Trophoblast cell (in vitro differentiated cells and primary cell): Measurements from ENCODE around the gene SLC22A23.
A peak's percentile ranks its signal among the peaks of the same experiment; 100 is the strongest.
"Not testable (repeated sequence)": the region's sequence is repeated elsewhere in the genome, so short reads cannot be mapped to it uniquely, and the experiment has no call there.

Source experiments
- DNase-seq, 2 donors: peaks; one replicate each; pipeline ENCODE4 v3.0.0-alpha.2; 2016
- H2AFZ ChIP-seq: 2 replicates; pipeline ENCODE4 v1.6.1; 2013; ENCODE audit warnings: low read length, moderate library complexity, mild to moderate bottlenecking; ENCODE audit not compliant: insufficient read depth, poor library complexity
- H2AK5ac ChIP-seq: 2 replicates; pipeline ENCODE4 v1.6.1; 2013; ENCODE audit warnings: mild to moderate bottlenecking, low read length
- H2BK120ac ChIP-seq: 2 replicates; pipeline ENCODE4 v1.6.1; 2013; ENCODE audit warnings: low read length, mild to moderate bottlenecking, moderate library complexity; ENCODE audit not compliant: insufficient read depth, poor library complexity
- H2BK12ac ChIP-seq: 2 replicates; pipeline ENCODE4 v1.6.1; 2013; ENCODE audit warnings: mild to moderate bottlenecking, low read length, moderate library complexity
- H2BK5ac ChIP-seq: 2 replicates; pipeline ENCODE4 v1.6.1; 2013; ENCODE audit warnings: low read length, low read depth, moderate library complexity, mild to moderate bottlenecking; ENCODE audit not compliant: poor library complexity
- H3K14ac ChIP-seq: 2 replicates; pipeline ENCODE4 v1.6.1; 2013; ENCODE audit warnings: mild to moderate bottlenecking, low read length
- H3K18ac ChIP-seq: 2 replicates; pipeline ENCODE4 v1.6.1; 2013; ENCODE audit warnings: mild to moderate bottlenecking, low read length
- H3K23ac ChIP-seq: 2 replicates; pipeline ENCODE4 v1.6.1; 2013; ENCODE audit warnings: low read length
- H3K27ac ChIP-seq: 2 replicates; pipeline ENCODE4 v1.5.1; 2013; ENCODE audit warnings: low read depth, mild to moderate bottlenecking, inconsistent platforms, low read length, moderate library complexity
- H3K27me3 ChIP-seq: 2 replicates; pipeline ENCODE4 v1.6.1; 2013; ENCODE audit warnings: inconsistent platforms, mild to moderate bottlenecking, low read length, moderate library complexity; ENCODE audit not compliant: insufficient read depth
- H3K36me3 ChIP-seq, 2 experiments: 1 replicate in 1 of 2; 2 replicates in 1 of 2; pipeline ENCODE4 v1.6.1; 2013; ENCODE audit warnings: low read length in 2 of 2, mild to moderate bottlenecking in 2 of 2, moderate library complexity in 1 of 2; ENCODE audit not compliant: insufficient read depth in 2 of 2, control insufficient read depth in 1 of 2
- H3K4ac ChIP-seq: 2 replicates; pipeline ENCODE4 v1.6.1; 2013; ENCODE audit warnings: low read depth, mild to moderate bottlenecking, low read length, moderate library complexity
- H3K4me1 ChIP-seq, 2 experiments: 1 replicate in 1 of 2; 2 replicates in 1 of 2; pipeline ENCODE4 v1.6.1; 2013; ENCODE audit warnings: low read length in 2 of 2, mild to moderate bottlenecking in 2 of 2, moderate library complexity in 1 of 2; ENCODE audit not compliant: insufficient read depth in 2 of 2, control insufficient read depth in 1 of 2
- H3K4me2 ChIP-seq: 2 replicates; pipeline ENCODE4 v1.6.1; 2013; ENCODE audit warnings: inconsistent platforms, mild to moderate bottlenecking, low read length, moderate library complexity
- H3K4me3 ChIP-seq: 2 replicates; pipeline ENCODE4 v1.5.1; 2013; ENCODE audit warnings: mild to moderate bottlenecking, low read depth, low read length, inconsistent platforms
- H3K79me1 ChIP-seq: one replicate; pipeline ENCODE4 v1.6.1; 2013; ENCODE audit warnings: low read length
- H3K79me2 ChIP-seq: 2 replicates; pipeline ENCODE4 v1.6.1; 2013; ENCODE audit warnings: low read length, mild to moderate bottlenecking; ENCODE audit not compliant: control insufficient read depth, insufficient read depth, poor library complexity
- H3K9ac ChIP-seq: 2 replicates; pipeline ENCODE4 v1.6.1; 2013; ENCODE audit warnings: mild to moderate bottlenecking, low read length
- H3K9me3 ChIP-seq: 2 replicates; pipeline ENCODE4 v1.6.1; 2013; ENCODE audit warnings: low read depth, mild to moderate bottlenecking, control low read depth, inconsistent platforms, low read length; ENCODE audit not compliant: insufficient read depth
- H4K12ac ChIP-seq: 2 replicates; pipeline ENCODE4 v1.6.1; 2013; ENCODE audit warnings: low read depth, mild to moderate bottlenecking, low read length, moderate library complexity
- H4K8ac ChIP-seq: 2 replicates; pipeline ENCODE4 v1.6.1; 2013; ENCODE audit warnings: low read depth, mild to moderate bottlenecking, low read length, moderate library complexity
- H4K91ac ChIP-seq: one replicate; pipeline ENCODE4 v1.6.1; 2013; ENCODE audit warnings: low read depth, mild to moderate bottlenecking, low read length, moderate library complexity
- WGBS: extraction: QIAGEN DNeasy Blood & Tissue Kit; methylation state at CpG from one replicate; pipeline ENCODE4 v1.1.7; 2013; ENCODE audit warnings: missing lambda C conversion rate; ENCODE audit not compliant: insufficient read length, insufficient coverage; ENCODE audit errors: extremely low coverage; 5-methylcytosine and 5-hydroxymethylcytosine counted together

The SLC22A23 gene

GRCh38 chr6:3379482-3380060, 77.3 kb downstream of the SLC22A23 start:
- Histone ChIP-seq H3K14ac (peak overlapping the region; percentile 32), H3K79me1 (peaks cover 2% of the 10 kb centered on the region), H3K27ac (no peak overlapping the region), H3K27me3 (no peaks in the 10 kb centered on the region), H4K8ac (no peak overlapping the region), H3K36me3 (no peaks in the 10 kb centered on the region), H4K91ac (peak overlapping the region; percentile 47), H3K9ac (no peak overlapping the region), H2BK5ac (no peak overlapping the region), H2BK120ac (no peak overlapping the region), H3K23ac (no peak overlapping the region), H2BK12ac (no peak overlapping the region), H3K79me2 (peaks cover 4% of the 10 kb centered on the region), H3K4me1 (peaks cover 8 to 19% of the 10 kb centered on the region in 2 experiments), H3K18ac (peak overlapping the region; percentile 63), H2AFZ (no peak overlapping the region), H3K4me3 (no peak overlapping the region), H2AK5ac (no peak overlapping the region), H4K12ac (no peak overlapping the region), H3K4me2 (no peak overlapping the region), H3K9me3 (no peaks in the 10 kb centered on the region), H3K4ac (no peak overlapping the region)
- DNase-seq, result peak in 1 of 2 donors; percentile 63
- no CpG with 5 or more reads among the region's 10 CpGs for WGBS

GRCh38 chr6:3378808-3379207, 78.0 kb downstream of the SLC22A23 start:
- not testable (repeated sequence) for H3K36me3 ChIP-seq, H3K4ac ChIP-seq, H3K4me2 ChIP-seq, H3K18ac ChIP-seq, H3K79me2 ChIP-seq, H2BK5ac ChIP-seq, H3K9ac ChIP-seq, H3K9me3 ChIP-seq, H2BK120ac ChIP-seq, H3K27ac ChIP-seq, H2AK5ac ChIP-seq, H3K79me1 ChIP-seq, H3K14ac ChIP-seq, H3K4me3 ChIP-seq, H3K23ac ChIP-seq, H2AFZ ChIP-seq, H3K27me3 ChIP-seq, H4K12ac ChIP-seq, H2BK12ac ChIP-seq, H4K8ac ChIP-seq, H4K91ac ChIP-seq
- WGBS, result no CpG with 5 or more reads among the region's 4 CpGs
- peak; percentile 52 to 79 for DNase-seq
- peaks cover 8 to 19% of the 10 kb centered on the region in 2 experiments for H3K4me1 ChIP-seq

GRCh38 chr6:3378398-3378782, 78.5 kb downstream of the SLC22A23 start:
- DNase-seq, H3K4me2 ChIP-seq, H3K79me1 ChIP-seq, H2BK5ac ChIP-seq, H3K4ac ChIP-seq, H3K36me3 ChIP-seq, H3K4me3 ChIP-seq, H2BK12ac ChIP-seq, H3K23ac ChIP-seq, H4K91ac ChIP-seq, H3K18ac ChIP-seq, H2AFZ ChIP-seq, H3K79me2 ChIP-seq, H3K9ac ChIP-seq, H4K12ac ChIP-seq, H3K14ac ChIP-seq, H3K27ac ChIP-seq, H3K9me3 ChIP-seq, H2BK120ac ChIP-seq, H3K27me3 ChIP-seq, H4K8ac ChIP-seq, H2AK5ac ChIP-seq: not testable (repeated sequence)
- WGBS, result no CpG with 5 or more reads among the region's 6 CpGs
- H3K4me1 ChIP-seq, result peaks cover 8 to 19% of the 10 kb centered on the region in 2 experiments

- H2BK5ac ChIP-seq, result no peak overlapping the region
- H4K12ac ChIP-seq, result no peak overlapping the region
- no peak overlapping the region for H3K14ac ChIP-seq
- no CpG with 5 or more reads among the region's 17 CpGs for WGBS
- H3K36me3 ChIP-seq, result no peaks in the 10 kb centered on the region
- no peak overlapping the region for H3K27ac ChIP-seq
- H2AFZ ChIP-seq, result no peak overlapping the region
- H3K4me1 ChIP-seq, result peaks cover 8 to 19% of the 10 kb centered on the region in 2 experiments
- no peak overlapping the region for H2AK5ac ChIP-seq
- H4K91ac ChIP-seq, result peak overlapping the region; percentile 34
- no peak overlapping the region for H2BK120ac ChIP-seq
- no peak overlapping the region for H3K4me2 ChIP-seq
- H3K79me2 ChIP-seq, result peaks cover 4% of the 10 kb centered on the region
- H3K4ac ChIP-seq, result no peak overlapping the region
- no peak overlapping the region for H3K18ac ChIP-seq
- H4K8ac ChIP-seq, result no peak overlapping the region
- H3K79me1 ChIP-seq, result peaks cover 2% of the 10 kb centered on the region
- no peaks in the 10 kb centered on the region for H3K27me3 ChIP-seq
- H3K9me3 ChIP-seq, result no peaks in the 10 kb centered on the region
- DNase-seq, result peak; percentile 33 to 69
- no peak overlapping the region for H3K9ac ChIP-seq
- no peak overlapping the region for H3K4me3 ChIP-seq
- H2BK12ac ChIP-seq, result no peak overlapping the region
- H3K23ac ChIP-seq, result no peak overlapping the region
Measured at GRCh38 chr6:3377536-3378397, 79.1 kb downstream of the SLC22A23 start.
